ENCODE results near the gene TRAPPC8.
"Not testable (repeated sequence)": the region's sequence is repeated elsewhere in the genome, so short reads cannot be mapped to it uniquely, and the experiment has no call there.

Gene TRAPPC8

GRCh38 chr18:31835528-31836133 is 107.3 kb downstream of the TRAPPC8 start:
- no peak for TF ChIP-seq Cebpa-rat (IDR thresholded peaks at IDR 0.05)
- Histone ChIP-seq H3K36me3 (peaks cover 91% of the 10 kb centered on the region), H3K4me1 (no peaks in the 10 kb centered on the region), H3K27me3 (no peaks in the 10 kb centered on the region), H3K4me2 (no peak overlapping the region), H3K27ac (no peak overlapping the region), H3K9me3 (no peaks in the 10 kb centered on the region), H3K9ac (no peak overlapping the region), H3K4me3 (no peak overlapping the region), H4K20me1 (no peaks in the 10 kb centered on the region)

GRCh38 chr18:31831903-31832302 is 111.0 kb downstream of the TRAPPC8 start:
- H3K9me3 ChIP-seq = no peaks in the 10 kb centered on the region
- H3K4me3 ChIP-seq = no peak overlapping the region
- no peaks in the 10 kb centered on the region for H3K4me1 ChIP-seq
- no peak overlapping the region for H3K9ac ChIP-seq
- peaks cover 74% of the 10 kb centered on the region for H3K36me3 ChIP-seq
- H3K4me2 ChIP-seq = no peak overlapping the region
- no peak for TF ChIP-seq Cebpa-rat (IDR thresholded peaks at IDR 0.05)
- no peaks in the 10 kb centered on the region for H3K27me3 ChIP-seq
- no peak overlapping the region for H3K27ac ChIP-seq
- H4K20me1 ChIP-seq = no peaks in the 10 kb centered on the region

- Histone ChIP-seq H3K36me3 (peaks cover 62% of the 10 kb centered on the region), H3K9ac (no peak overlapping the region), H3K4me1 (no peaks in the 10 kb centered on the region), H3K9me3 (no peaks in the 10 kb centered on the region), H3K4me3 (no peak overlapping the region), H3K27me3 (no peaks in the 10 kb centered on the region), H4K20me1 (no peaks in the 10 kb centered on the region), H3K4me2 (no peak overlapping the region), H3K27ac (no peak overlapping the region)
- no peak for TF ChIP-seq Cebpa-rat (IDR thresholded peaks at IDR 0.05)
Observed at GRCh38 chr18:31830686-31831085, 112.2 kb downstream of the TRAPPC8 start.

GRCh38 chr18:31828613-31829012 is 114.3 kb downstream of the TRAPPC8 start:
- Histone ChIP-seq H4K20me1 (no peaks in the 10 kb centered on the region), H3K27ac (no peak overlapping the region), H3K27me3 (no peaks in the 10 kb centered on the region), H3K4me2 (no peak overlapping the region), H3K9me3 (no peaks in the 10 kb centered on the region), H3K4me3 (no peak overlapping the region), H3K9ac (no peak overlapping the region), H3K4me1 (no peaks in the 10 kb centered on the region), H3K36me3 (peaks cover 41% of the 10 kb centered on the region)
- no peak for TF ChIP-seq Cebpa-rat (IDR thresholded peaks at IDR 0.05)

GRCh38 chr18:31826673-31827325 is 116.1 kb downstream of the TRAPPC8 start:
- H3K4me1 ChIP-seq, H3K4me3 ChIP-seq, H3K9ac ChIP-seq, H3K27me3 ChIP-seq, H4K20me1 ChIP-seq, H3K4me2 ChIP-seq, H3K27ac ChIP-seq, H3K9me3 ChIP-seq: not testable (repeated sequence)
- peaks cover 32% of the 10 kb centered on the region for H3K36me3 ChIP-seq

GRCh38 chr18:31825772-31826171 is 117.2 kb downstream of the TRAPPC8 start:
- Histone ChIP-seq H3K27ac (no peak overlapping the region), H3K4me1 (no peaks in the 10 kb centered on the region), H3K4me2 (no peak overlapping the region), H3K36me3 (peaks cover 22% of the 10 kb centered on the region), H3K27me3 (no peaks in the 10 kb centered on the region), H3K9ac (no peak overlapping the region), H3K4me3 (no peak overlapping the region), H4K20me1 (no peaks in the 10 kb centered on the region), H3K9me3 (no peaks in the 10 kb centered on the region)
- TF ChIP-seq Cebpa-rat (IDR thresholded peaks at IDR 0.05) = no peak

DNA sequence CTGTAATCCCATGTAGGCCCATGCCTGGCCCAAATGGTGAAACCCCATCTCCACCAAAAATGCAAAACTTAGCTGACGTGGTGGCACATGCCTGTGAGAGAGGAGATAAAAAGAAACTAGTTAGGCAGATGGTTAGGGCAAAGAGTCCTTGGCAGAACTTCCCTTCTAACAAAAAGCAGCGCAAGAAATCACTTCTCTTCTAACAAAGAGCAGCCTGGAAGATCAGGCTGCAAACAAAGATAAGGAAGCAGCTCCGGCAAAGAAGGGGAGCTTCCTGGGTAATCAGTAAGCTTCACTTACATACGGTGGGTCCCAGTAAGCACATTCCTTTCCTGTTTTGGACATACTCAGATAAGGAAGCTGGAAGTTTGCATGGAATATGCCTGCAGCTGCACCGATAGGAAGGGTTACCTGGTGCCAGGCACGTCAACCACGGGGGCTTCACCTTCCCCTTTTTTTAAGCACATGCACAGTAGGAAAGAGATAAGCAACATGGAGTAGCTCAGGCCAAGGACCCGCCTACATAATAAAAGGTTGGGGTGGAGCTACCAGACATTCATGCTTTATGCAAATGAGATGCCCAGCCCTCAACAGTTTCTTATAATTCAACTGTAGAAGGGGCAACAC is 121.3 kb downstream of the TRAPPC8 start:
- H3K4me1 ChIP-seq = no peaks in the 10 kb centered on the region
- no peak overlapping the region for H3K27ac ChIP-seq
- no peaks in the 10 kb centered on the region for H3K27me3 ChIP-seq
- no peaks in the 10 kb centered on the region for H4K20me1 ChIP-seq
- H3K4me2 ChIP-seq = no peak overlapping the region
- H3K36me3 ChIP-seq = no peaks in the 10 kb centered on the region
- TF ChIP-seq Cebpa-rat (IDR thresholded peaks at IDR 0.05) = no peak
- H3K9me3 ChIP-seq = no peaks in the 10 kb centered on the region
- no peak overlapping the region for H3K9ac ChIP-seq
- no peak overlapping the region for H3K4me3 ChIP-seq

DNA sequence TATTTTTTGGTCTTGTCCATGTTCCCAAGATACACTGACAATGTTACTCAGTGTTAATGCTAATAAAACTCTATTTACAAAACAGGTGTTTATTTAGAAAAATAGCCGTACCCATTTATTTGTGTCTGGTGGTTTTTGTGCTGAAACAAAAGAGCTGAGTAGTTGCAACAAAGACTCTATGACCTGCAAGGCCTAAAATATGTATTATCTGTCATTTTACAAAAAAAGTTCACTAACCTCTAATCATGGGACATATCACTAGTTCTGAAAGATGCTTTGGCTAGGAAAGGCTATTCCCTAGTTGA is 123.1 kb downstream of the TRAPPC8 start:
- no peak overlapping the region for H3K4me2 ChIP-seq
- H4K20me1 ChIP-seq = no peaks in the 10 kb centered on the region
- no peak overlapping the region for H3K4me3 ChIP-seq
- H3K9me3 ChIP-seq = no peaks in the 10 kb centered on the region
- no peaks in the 10 kb centered on the region for H3K36me3 ChIP-seq
- no peaks in the 10 kb centered on the region for H3K27me3 ChIP-seq
- H3K27ac ChIP-seq = no peak overlapping the region
- H3K9ac ChIP-seq = no peak overlapping the region
- no peaks in the 10 kb centered on the region for H3K4me1 ChIP-seq
- TF ChIP-seq Cebpa-rat (IDR thresholded peaks at IDR 0.05) = no peak

DNA sequence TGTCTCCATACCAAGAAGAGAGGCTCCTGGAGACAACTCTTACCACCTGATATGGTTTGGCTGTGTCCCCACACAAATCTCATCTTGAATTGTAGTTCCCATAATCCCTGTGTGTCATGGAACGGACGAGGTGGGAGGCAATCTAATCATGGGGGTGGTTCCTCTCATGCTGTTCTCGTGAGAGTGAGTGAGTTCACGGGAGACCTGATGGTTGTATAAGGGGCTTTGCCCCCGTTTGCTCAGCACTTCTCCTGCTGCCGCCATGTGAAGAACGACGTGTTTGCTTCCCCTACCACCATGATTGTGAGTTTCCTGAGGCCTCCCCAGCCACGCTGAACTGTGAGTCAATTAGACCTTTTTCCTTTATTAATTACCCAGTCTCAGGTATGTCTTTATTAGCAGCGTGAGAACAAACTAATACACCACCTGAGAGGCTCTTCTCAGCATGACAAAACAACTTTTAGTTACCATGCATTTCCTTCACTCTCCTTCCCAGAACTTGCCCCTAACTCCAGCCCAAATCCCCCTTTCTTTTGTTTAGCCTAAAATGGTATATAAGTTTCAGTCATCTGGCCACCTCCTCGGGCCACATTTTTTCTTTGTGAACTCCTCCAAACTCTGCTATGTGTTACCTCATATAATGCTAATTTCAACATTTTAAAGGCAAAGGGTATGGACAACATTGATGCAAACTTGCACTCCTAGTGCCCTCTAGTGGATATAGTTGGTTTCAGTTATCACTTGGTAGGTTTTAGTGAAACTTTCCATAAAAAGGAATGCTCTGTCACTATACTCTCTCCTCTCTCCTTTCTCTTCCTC is 123.6 kb downstream of the TRAPPC8 start:
- H3K27me3 ChIP-seq = no peaks in the 10 kb centered on the region
- TF ChIP-seq Cebpa-rat (IDR thresholded peaks at IDR 0.05) = no peak
- H3K27ac ChIP-seq = no peak overlapping the region
- H3K9me3 ChIP-seq = no peaks in the 10 kb centered on the region
- no peak overlapping the region for H3K4me3 ChIP-seq
- no peaks in the 10 kb centered on the region for H3K4me1 ChIP-seq
- no peak overlapping the region for H3K4me2 ChIP-seq
- no peaks in the 10 kb centered on the region for H3K36me3 ChIP-seq
- H4K20me1 ChIP-seq = no peaks in the 10 kb centered on the region
- no peak overlapping the region for H3K9ac ChIP-seq

GRCh38 chr18:31814132-31814531 is 128.8 kb downstream of the TRAPPC8 start:
- H3K4me1 ChIP-seq = no peaks in the 10 kb centered on the region
- H3K27ac ChIP-seq = no peak overlapping the region
- no peak overlapping the region for H3K4me3 ChIP-seq
- H4K20me1 ChIP-seq = no peaks in the 10 kb centered on the region
- no peaks in the 10 kb centered on the region for H3K36me3 ChIP-seq
- no peaks in the 10 kb centered on the region for H3K27me3 ChIP-seq
- H3K9ac ChIP-seq = no peak overlapping the region
- no peak overlapping the region for H3K4me2 ChIP-seq
- no peaks in the 10 kb centered on the region for H3K9me3 ChIP-seq
- TF ChIP-seq Cebpa-rat (IDR thresholded peaks at IDR 0.05) = no peak

- not testable (repeated sequence) for H3K36me3 ChIP-seq, H3K4me1 ChIP-seq, H3K9ac ChIP-seq, H4K20me1 ChIP-seq, H3K27me3 ChIP-seq, H3K27ac ChIP-seq, H3K9me3 ChIP-seq, H3K4me2 ChIP-seq, H3K4me3 ChIP-seq
Observed at GRCh38 chr18:31810336-31811130, 132.4 kb downstream of the TRAPPC8 start.

GRCh38 chr18:31809049-31809448 is 133.9 kb downstream of the TRAPPC8 start:
- H3K27ac ChIP-seq, H3K4me1 ChIP-seq, H3K4me2 ChIP-seq, H4K20me1 ChIP-seq, H3K36me3 ChIP-seq, H3K27me3 ChIP-seq, H3K9ac ChIP-seq, H3K9me3 ChIP-seq, H3K4me3 ChIP-seq: not testable (repeated sequence)

Data from BLaER1 (cell line).